ENCODE results near the gene GNAL.

DNA sequence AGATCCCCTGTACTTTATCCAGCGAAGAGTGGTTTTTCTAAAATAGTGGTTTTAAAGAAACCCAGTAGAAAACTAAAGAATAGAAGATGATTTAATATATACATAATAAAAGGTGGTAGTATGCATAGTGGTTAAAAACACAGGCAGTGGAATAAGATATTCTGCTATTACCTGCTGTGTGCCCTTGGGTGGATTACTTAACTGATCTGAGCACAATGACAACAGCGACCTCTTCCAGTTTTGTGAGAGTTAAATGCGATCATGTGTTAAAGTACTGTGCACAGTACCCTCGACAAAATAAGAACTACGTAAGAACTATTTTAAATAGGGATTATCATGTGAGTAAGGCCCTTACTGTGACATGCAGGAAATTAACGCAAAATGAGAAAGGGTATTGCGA lies 132.1 kb downstream of the GNAL start:
- TF ChIP-seq, protein P1, sequence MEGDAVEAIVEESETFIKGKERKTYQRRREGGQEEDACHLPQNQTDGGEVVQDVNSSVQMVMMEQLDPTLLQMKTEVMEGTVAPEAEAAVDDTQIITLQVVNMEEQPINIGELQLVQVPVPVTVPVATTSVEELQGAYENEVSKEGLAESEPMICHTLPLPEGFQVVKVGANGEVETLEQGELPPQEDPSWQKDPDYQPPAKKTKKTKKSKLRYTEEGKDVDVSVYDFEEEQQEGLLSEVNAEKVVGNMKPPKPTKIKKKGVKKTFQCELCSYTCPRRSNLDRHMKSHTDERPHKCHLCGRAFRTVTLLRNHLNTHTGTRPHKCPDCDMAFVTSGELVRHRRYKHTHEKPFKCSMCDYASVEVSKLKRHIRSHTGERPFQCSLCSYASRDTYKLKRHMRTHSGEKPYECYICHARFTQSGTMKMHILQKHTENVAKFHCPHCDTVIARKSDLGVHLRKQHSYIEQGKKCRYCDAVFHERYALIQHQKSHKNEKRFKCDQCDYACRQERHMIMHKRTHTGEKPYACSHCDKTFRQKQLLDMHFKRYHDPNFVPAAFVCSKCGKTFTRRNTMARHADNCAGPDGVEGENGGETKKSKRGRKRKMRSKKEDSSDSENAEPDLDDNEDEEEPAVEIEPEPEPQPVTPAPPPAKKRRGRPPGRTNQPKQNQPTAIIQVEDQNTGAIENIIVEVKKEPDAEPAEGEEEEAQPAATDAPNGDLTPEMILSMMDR (IDR thresholded peaks at IDR 0.05) = no peak
- no peak for TF ChIP-seq POLR2A (IDR thresholded peaks at IDR 0.05)

Data from testis (tissue), 2 donors.